ENCODE measurements around the gene LCLAT1.

- no peak for TF ChIP-seq CTCF (IDR thresholded peaks at IDR 0.05; ENCODE audit: low read depth, low read length, missing input control)
- no peak for TF ChIP-seq GABPA (IDR thresholded peaks at IDR 0.05 in 1 of 2, conservative IDR thresholded peaks at IDR 0.05 in 1 of 2)
- no peak for TF ChIP-seq RAD21 (IDR thresholded peaks at IDR 0.05)
- TF ChIP-seq YY1 (IDR thresholded peaks at IDR 0.05), result no peak
- TF ChIP-seq, protein P1, sequence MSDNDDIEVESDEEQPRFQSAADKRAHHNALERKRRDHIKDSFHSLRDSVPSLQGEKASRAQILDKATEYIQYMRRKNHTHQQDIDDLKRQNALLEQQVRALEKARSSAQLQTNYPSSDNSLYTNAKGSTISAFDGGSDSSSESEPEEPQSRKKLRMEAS (IDR thresholded peaks at IDR 0.05), result no peak
- no peak for TF ChIP-seq NR2F2 (IDR thresholded peaks at IDR 0.05)
- TF ChIP-seq, protein P2, sequence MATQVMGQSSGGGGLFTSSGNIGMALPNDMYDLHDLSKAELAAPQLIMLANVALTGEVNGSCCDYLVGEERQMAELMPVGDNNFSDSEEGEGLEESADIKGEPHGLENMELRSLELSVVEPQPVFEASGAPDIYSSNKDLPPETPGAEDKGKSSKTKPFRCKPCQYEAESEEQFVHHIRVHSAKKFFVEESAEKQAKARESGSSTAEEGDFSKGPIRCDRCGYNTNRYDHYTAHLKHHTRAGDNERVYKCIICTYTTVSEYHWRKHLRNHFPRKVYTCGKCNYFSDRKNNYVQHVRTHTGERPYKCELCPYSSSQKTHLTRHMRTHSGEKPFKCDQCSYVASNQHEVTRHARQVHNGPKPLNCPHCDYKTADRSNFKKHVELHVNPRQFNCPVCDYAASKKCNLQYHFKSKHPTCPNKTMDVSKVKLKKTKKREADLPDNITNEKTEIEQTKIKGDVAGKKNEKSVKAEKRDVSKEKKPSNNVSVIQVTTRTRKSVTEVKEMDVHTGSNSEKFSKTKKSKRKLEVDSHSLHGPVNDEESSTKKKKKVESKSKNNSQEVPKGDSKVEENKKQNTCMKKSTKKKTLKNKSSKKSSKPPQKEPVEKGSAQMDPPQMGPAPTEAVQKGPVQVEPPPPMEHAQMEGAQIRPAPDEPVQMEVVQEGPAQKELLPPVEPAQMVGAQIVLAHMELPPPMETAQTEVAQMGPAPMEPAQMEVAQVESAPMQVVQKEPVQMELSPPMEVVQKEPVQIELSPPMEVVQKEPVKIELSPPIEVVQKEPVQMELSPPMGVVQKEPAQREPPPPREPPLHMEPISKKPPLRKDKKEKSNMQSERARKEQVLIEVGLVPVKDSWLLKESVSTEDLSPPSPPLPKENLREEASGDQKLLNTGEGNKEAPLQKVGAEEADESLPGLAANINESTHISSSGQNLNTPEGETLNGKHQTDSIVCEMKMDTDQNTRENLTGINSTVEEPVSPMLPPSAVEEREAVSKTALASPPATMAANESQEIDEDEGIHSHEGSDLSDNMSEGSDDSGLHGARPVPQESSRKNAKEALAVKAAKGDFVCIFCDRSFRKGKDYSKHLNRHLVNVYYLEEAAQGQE (IDR thresholded peaks at IDR 0.05), result no peak
- TF ChIP-seq HNF4G (IDR thresholded peaks at IDR 0.05), result no peak
These were observed 80.4 kb downstream of the LCLAT1 start for GRCh38 chr2:30527411-30527810.
